Parathyroid adenoma (tissue), 2 donors: Measurements from ENCODE around the gene SH2D1A.

Experiments used
- H2AFZ ChIP-seq: fragments of 300-600 bp; sonication (generic); one replicate; pipeline ENCODE4 v1.7.0; 2017; ENCODE audit warnings: antibody characterized with exemption, mild to moderate bottlenecking
- H3K27ac ChIP-seq: fragments of 300-600 bp; sonication (generic); one replicate; pipeline ENCODE4 v1.7.0; 2017
- H3K27me3 ChIP-seq: fragments of 300-600 bp; sonication (generic); one replicate; pipeline ENCODE4 v1.7.0; 2017; ENCODE audit warnings: low read length; ENCODE audit not compliant: control insufficient read depth, insufficient read depth
- H3K36me3 ChIP-seq: fragments of 300-600 bp; sonication (generic); one replicate; pipeline ENCODE4 v1.7.0; 2017; ENCODE audit warnings: low read length; ENCODE audit not compliant: control insufficient read depth, insufficient read depth
- H3K4me1 ChIP-seq: fragments of 300-600 bp; sonication (generic); one replicate; pipeline ENCODE4 v1.7.0; 2017; ENCODE audit warnings: control low read depth
- H3K4me2 ChIP-seq: fragments of 300-600 bp; sonication (generic); one replicate; pipeline ENCODE4 v1.7.0; 2017; ENCODE audit warnings: low read length
- H3K4me3 ChIP-seq: fragments of 300-600 bp; sonication (generic); one replicate; pipeline ENCODE4 v1.7.0; 2017; ENCODE audit warnings: low read depth, low read length
- H3K79me2 ChIP-seq: fragments of 300-600 bp; sonication (generic); one replicate; pipeline ENCODE4 v1.7.0; 2017; ENCODE audit warnings: control low read depth
- H3K9ac ChIP-seq: fragments of 300-600 bp; sonication (generic); one replicate; pipeline ENCODE4 v1.7.0; 2017; ENCODE audit warnings: mild to moderate bottlenecking
- H3K9me3 ChIP-seq: fragments of 300-600 bp; sonication (generic); one replicate; pipeline ENCODE4 v1.7.0; 2017; ENCODE audit warnings: low read length; ENCODE audit not compliant: control insufficient read depth
- CTCF ChIP-seq: fragments of 300-600 bp; sonication (generic); IDR thresholded peaks from one replicate; pipeline ENCODE4 v1.7.0; 2017; ENCODE audit warnings: antibody characterized with exemption, mild to moderate bottlenecking
- donor health status: primary hyperparathyroidism.

Gene SH2D1A

DNA sequence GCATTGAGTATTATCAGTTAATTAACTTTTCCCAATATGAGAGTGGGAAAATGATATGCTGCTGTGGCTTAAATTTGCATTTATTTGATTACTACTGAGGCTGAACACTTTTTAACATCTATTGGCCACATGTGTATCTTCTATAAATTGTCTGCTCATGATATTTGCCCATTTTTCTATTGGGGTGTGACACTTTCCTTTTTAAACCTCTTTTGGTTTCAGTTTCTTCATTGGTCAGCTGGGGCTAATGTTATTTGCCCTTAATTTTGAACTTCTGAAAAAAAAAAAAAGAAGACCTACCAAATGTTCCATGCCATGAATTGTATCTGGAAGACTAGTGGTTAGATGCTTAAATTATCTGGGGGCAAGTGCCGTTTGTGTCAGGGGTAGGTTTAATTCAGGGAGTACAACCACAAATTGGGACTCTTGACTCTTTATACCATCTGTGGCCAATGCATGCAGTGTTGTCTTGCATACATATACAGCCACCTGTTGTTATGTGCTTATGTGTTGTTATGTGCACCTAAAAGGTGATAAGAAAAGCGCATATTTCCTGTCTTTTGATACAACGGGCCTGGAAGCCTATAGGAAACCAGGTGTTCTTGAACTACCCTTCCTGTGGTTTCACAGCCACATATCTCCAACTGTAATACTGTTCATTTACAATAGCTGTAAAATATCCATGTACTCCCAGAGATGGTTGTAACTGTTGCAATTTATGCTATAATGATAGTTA lies 49.0 kb downstream of the SH2D1A start:
- H3K79me2 ChIP-seq: no peaks in the 10 kb centered on the region
- H3K4me2 ChIP-seq: no peak overlapping the region
- no peaks in the 10 kb centered on the region for H3K9me3 ChIP-seq
- H2AFZ ChIP-seq: no peak overlapping the region
- no peaks in the 10 kb centered on the region for H3K36me3 ChIP-seq
- H3K4me1 ChIP-seq: no peaks in the 10 kb centered on the region
- no peaks in the 10 kb centered on the region for H3K27me3 ChIP-seq
- H3K4me3 ChIP-seq: no peak overlapping the region
- no peak overlapping the region for H3K9ac ChIP-seq
- no peak overlapping the region for H3K27ac ChIP-seq
- TF ChIP-seq CTCF: no peak

- Histone ChIP-seq H3K27me3 (no peaks in the 10 kb centered on the region), H3K9ac (no peak overlapping the region), H3K79me2 (no peaks in the 10 kb centered on the region), H3K4me3 (no peak overlapping the region), H3K9me3 (no peaks in the 10 kb centered on the region), H3K4me2 (no peak overlapping the region), H3K36me3 (no peaks in the 10 kb centered on the region), H2AFZ (no peak overlapping the region), H3K4me1 (no peaks in the 10 kb centered on the region), H3K27ac (no peak overlapping the region)
- TF ChIP-seq CTCF: no peak
Measured at GRCh38 chrX:124401696-124402095, 55.3 kb downstream of the SH2D1A start.

- no peaks in the 10 kb centered on the region for H3K9me3 ChIP-seq
- H3K27me3 ChIP-seq: no peaks in the 10 kb centered on the region
- H3K4me1 ChIP-seq: no peaks in the 10 kb centered on the region
- no peak overlapping the region for H3K27ac ChIP-seq
- no peak overlapping the region for H3K4me3 ChIP-seq
- H2AFZ ChIP-seq: no peak overlapping the region
- no peak overlapping the region for H3K9ac ChIP-seq
- H3K4me2 ChIP-seq: no peak overlapping the region
- H3K36me3 ChIP-seq: no peaks in the 10 kb centered on the region
- TF ChIP-seq CTCF: no peak
- H3K79me2 ChIP-seq: no peaks in the 10 kb centered on the region
Measured at GRCh38 chrX:124405868-124406267, 59.5 kb downstream of the SH2D1A start.

GRCh38 chrX:124406294-124407014 lies 60.1 kb downstream of the SH2D1A start:
- Histone ChIP-seq H3K36me3 (no peaks in the 10 kb centered on the region), H3K79me2 (no peaks in the 10 kb centered on the region), H3K4me2 (no peak overlapping the region), H3K27me3 (no peaks in the 10 kb centered on the region), H3K4me1 (no peaks in the 10 kb centered on the region), H2AFZ (no peak overlapping the region), H3K9ac (no peak overlapping the region), H3K9me3 (no peaks in the 10 kb centered on the region), H3K27ac (no peak overlapping the region), H3K4me3 (no peak overlapping the region)
- TF ChIP-seq CTCF: peak; percentile 15
